Epithelial cell of prostate (primary cell): Measurements from ENCODE around the gene KCNG3.
"Not testable (repeated sequence)": the region's sequence is repeated elsewhere in the genome, so short reads cannot be mapped to it uniquely, and the experiment has no call there.

Experiments
- DNase-seq: peaks from one replicate; pipeline ENCODE4 v3.0.0-alpha.2; 2011; ENCODE audit warnings: low read depth, low spot score
- H3K27ac ChIP-seq: fragments of 450-650 bp; 2 replicates; pipeline ENCODE4 v1.5.1; 2017; ENCODE audit warnings: mild to moderate bottlenecking

Gene KCNG3

DNA sequence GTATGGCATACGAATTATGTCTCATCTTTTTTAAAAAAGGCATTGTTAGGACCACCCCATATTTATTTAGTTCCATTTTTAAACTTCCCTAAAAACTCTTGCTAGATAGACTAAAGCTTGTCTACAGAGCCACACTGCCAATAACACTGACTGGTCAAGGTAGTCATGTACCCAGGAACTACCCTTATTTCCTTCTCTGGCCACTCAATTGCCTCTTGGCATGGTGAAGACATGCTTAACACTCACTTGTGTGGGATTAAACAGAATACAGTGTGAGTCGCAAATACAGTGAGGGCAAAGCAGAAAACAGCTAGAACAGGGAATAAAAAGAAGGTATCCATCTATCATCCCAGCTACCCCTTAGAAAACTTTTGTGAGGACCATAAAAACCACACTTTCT lies 57.4 kb downstream of the KCNG3 start:
- no peak overlapping the region for H3K27ac ChIP-seq

DNA sequence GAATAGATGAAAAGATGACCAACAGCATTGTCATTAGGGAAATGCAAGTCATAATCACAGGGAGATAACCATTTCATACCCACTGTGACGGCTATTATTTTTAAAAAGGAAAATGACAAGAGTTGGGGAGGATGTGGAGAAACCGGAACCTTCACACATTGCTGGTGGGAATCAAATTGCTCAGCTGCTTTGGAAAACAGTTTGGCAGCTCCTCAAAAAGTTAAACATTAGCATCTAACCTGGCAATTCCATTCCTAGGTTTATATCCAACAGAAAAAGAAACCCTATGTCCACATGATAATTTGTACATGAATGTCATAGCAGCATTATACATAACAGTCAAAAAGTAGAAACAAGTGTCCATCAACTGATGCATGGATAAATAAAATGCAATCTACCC lies 58.2 kb downstream of the KCNG3 start:
- DNase-seq = no peak
- no peak overlapping the region for H3K27ac ChIP-seq

More for the DNA sequence above, 57.4 kb downstream of the KCNG3 start:
- no peak for DNase-seq

DNA sequence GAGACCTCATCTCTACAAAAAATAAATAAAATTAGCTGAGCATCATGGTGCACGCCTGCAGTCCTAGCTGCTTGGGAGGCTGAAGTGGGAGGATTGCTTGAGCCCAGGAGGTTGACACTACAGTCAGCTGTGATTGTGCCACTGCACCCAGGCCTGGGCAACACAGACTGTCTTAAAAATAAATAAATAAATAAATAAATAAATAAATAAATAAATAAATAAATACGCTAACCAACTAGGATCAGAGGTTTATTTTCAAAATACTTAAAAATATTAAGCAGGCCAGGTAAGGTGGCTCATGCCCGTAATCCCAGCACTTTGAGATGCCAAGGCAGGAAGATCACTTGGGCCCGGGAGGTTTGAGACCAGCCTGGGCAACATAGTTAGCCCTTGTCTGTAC lies 63.6 kb downstream of the KCNG3 start:
- DNase-seq = no peak
- H3K27ac ChIP-seq = no peak overlapping the region

DNA sequence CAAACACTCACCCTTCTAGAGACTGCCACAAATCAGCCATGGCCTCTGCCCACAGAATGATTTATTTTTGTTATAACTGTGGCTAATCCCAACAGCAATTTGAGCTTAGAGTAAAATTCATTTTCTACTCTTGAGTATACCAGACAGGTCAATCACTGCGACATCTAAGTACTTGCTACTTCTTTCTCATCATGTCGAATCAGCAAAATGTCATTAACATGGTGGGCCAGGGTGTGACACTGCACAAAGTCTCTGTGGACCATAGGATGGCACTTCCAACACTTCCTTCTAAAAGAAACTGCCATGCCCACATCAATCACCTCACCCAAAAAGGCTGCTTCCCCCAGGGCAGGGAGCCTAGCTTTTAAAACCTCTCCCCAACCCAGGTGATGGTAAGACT lies 64.4 kb downstream of the KCNG3 start:
- no peak for DNase-seq
- H3K27ac ChIP-seq = no peak overlapping the region

DNA sequence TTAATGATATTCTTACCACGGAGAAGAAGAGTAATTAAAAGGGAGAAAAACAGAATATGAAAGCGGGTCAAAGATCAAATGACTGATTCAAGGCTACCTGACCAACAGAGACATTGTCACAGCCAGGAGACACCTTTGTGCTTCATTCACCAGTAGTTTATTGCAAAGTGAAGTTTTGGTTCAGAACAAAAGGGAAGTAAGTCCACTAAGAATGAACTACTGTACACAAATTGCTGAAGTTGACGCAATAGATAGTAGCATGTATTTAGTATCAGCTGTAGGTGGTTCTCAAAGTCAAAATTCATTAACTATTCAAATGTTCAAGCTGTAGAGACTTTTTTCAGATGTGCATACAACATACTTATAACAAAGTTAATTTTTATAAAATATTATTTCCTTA lies 68.1 kb downstream of the KCNG3 start:
- no peak overlapping the region for H3K27ac ChIP-seq
- no peak for DNase-seq

DNA sequence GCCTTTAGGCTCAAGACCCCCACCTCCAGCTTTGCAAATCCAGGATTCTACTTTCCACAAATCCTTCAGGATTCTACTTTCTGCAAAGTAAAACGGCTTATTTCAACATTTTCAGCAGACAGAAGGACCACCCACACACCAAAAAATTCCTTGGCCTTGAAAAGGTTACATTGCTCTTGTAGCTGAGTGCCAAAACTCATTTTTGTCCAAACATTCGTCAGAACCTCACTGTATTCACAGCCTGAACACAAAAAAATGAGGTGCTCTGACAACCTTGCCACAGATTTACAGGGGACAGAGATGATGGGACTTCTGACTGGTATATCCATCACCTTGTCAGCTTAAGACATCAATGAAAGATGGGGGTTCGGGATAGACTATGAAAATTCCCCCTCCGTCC lies 69.7 kb downstream of the KCNG3 start:
- DNase-seq = no peak
- no peak overlapping the region for H3K27ac ChIP-seq

DNA sequence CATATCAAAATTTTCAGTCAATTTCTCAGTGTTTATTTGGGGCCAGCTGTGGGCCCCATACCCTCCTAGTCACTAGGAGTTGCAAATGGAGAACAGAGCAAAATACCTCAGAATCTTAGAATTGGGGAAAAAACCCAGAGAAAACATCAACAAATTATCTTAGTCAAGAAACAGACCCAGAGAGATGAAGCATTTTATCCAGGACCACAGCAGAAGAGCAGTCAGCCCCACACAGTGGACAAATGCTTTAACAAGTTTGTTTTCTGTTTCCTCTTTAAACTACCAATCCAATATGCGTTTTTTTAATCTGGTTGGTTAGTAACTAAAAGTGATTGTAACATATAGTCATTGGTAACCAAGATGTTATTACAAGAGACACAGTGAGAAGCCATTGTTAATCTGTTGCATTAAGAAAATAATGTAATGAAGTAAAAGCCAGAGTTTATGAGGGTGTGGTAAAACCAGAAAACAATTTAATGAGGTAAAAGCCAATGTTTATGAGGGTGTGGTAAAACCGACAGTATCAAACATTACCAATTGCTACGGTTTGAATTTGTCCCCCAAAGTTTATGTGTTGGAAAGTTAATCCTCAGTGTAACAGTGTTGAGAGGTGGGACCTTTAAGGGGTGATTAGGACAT lies 72.1 kb downstream of the KCNG3 start:
- no peak for DNase-seq
- no peak overlapping the region for H3K27ac ChIP-seq

DNA sequence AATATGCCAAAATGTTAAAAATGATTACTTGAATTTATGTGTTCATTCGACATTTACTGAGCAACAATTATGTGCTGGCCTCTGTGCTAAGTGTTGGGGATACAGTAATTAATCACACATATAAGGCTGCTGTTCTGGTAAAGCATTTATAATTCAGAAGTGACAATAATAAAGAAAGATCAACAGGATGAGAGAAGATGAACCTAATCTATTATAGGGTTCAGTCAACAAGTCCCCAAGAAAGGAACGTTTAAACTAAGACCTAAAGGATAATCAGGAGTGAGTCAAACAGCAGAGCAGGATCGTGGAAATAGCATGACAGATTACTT lies 72.7 kb downstream of the KCNG3 start:
- DNase-seq = no peak
- no peak overlapping the region for H3K27ac ChIP-seq

DNA sequence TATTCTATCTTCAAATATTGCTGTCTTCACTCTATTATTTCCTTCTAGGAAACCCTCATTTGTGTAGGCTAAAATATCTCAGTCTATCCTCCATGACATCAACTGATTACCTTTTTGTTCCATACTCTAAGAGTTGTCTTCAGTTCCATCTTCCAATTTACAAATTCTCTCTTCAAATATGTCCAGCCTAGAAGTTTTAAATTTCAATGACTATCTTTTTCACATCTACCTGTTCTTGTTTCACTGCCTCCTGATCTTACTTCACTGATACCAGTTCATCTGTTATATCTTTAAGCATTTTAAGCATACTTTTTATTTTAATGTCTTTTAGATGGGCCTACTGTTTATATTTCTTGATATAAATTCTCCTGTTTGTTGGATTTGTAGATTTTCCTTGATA lies 79.1 kb downstream of the KCNG3 start:
- no peak for DNase-seq

DNA sequence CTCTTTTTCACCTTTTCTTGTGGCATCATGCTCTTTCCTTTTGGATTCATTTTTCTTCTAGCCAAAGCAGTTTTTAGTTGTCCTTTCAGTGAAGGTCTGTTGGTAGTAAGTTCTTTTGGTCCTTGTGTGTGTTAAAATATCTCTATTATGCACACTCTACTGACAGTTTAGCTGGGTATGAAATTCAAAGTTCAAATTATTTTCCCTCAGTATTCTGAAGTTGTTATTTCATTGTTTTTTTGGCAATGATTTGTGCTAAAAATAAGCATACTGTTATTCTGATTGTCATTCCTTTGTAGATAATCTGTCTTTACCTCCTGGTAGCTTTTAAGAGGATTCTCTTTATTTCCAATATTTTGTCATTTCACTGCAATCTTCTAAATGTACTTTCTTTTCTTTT lies 79.6 kb downstream of the KCNG3 start:
- DNase-seq = no peak

More for the DNA sequence above, 79.1 kb downstream of the KCNG3 start:
- no peak overlapping the region for H3K27ac ChIP-seq

DNA sequence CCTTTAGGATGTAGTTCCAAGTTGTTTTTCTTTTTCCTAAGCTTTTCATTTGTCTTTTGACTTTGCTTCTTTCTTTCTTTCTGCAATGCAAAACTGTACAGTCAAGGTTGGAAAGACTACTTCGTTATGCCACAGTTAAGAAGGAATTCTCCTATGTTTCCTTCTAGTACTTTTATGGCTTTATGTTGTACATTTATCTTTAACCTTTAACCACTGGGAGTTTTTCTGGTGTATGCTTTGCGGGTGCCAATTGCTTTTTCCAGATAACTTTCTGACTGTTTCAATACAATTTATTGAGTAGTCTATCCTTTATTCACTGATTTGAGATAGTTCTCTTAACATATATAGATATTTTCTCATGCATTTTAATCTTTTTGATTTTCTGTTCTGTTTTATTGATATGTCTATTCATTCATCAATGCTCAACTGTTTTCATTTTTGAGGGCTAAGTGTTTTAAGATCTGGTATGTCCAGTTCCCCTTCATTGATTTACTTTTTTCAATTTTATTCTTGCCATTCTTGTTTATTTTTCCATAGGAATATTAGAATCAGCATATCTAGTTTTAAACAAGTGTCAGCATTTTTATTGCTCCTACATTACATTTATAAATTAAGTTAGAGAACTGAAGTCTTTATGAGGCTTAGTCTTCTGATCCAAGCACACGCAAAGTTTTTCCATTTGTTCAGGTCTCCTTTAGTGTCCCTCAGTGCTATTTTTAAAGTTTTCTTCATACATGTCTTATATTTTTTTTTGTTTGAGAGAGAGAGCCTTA lies 82.9 kb downstream of the KCNG3 start:
- no peak overlapping the region for H3K27ac ChIP-seq
- DNase-seq = no peak

More for the DNA sequence above, 79.6 kb downstream of the KCNG3 start:
- H3K27ac ChIP-seq = no peak overlapping the region

DNA sequence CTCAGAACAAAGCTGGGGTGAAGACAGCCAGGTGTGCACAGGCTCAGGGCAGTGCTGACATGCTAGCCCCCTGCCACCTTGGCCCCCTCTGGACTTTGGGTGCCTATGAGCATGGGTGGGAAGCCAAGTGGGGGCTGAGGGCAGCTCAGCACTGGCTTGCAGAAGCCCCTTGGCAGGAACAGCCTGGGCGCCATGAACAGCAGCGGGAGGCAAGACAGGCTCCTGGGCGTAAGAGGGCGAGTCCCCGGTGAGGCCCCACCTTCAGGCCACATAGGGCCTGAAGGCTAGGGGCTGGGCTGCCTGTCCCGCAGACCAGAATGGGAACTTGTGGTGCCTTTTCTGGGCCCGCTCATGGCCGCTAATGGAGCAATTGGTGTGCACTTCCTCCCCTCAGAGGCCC lies 85.8 kb downstream of the KCNG3 start:
- DNase-seq = no peak

DNA sequence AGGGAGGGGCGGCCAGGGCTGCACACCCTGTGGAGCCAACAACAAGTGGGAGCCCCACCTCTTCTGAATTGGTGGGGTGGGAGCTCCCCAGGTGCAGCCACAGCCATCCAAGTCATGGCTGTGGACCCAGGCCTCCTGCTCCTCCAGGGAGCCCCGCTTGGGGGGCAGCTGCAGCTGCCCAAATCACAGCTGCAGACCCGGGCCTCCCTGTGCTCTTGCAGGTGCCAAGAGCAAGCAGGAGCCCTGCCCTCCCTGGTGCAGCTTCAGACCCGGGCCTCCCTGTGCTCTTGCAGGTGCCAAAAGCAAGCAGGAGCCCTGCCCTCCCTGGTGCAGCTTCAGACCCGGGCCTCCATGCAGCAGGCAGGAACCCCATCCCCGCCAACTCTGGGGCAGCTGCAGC lies 86.3 kb downstream of the KCNG3 start:
- no peak for DNase-seq
- no peak overlapping the region for H3K27ac ChIP-seq

More for the DNA sequence above, 85.8 kb downstream of the KCNG3 start:
- no peak overlapping the region for H3K27ac ChIP-seq

DNA sequence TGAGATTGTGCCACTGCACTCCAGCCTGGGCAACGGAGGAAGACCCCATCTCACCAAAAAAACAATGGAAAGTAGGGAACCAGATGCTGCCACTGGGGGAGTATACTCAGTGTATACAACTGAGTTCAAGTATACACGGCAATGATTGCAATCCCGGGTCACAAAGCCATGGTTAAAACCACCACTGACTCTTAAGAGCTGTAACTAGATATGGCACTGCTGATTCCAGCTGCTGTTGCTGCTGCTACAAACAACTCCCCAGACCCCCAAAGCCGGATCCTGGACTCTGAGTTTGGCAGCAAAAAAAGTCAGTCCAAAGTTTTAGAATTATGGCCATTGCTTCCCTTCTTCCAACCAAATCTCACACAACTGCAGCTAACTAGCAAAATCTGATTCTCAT lies 89.1 kb downstream of the KCNG3 start:
- DNase-seq = no peak
- H3K27ac ChIP-seq = no peak overlapping the region

DNA sequence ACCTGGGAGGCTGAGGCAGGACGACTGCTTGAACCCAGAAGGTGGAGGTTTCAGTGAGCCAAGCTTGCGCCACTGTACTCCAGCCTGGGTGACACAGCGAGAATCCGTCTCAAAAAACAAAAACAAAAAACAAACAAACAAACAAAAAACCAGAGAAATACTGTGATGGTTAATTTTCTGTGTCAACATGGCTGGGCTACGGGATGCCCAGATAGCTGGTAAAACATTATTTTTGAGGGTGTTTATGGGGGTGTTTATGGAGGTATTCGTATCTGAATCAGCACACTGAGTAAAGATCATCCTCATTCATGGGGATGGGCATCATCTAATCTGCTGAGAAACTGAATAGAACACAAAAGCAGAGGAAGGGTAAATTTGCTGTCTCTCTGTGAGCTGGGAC lies 92.0 kb downstream of the KCNG3 start:
- no peak for DNase-seq
- no peak overlapping the region for H3K27ac ChIP-seq

DNA sequence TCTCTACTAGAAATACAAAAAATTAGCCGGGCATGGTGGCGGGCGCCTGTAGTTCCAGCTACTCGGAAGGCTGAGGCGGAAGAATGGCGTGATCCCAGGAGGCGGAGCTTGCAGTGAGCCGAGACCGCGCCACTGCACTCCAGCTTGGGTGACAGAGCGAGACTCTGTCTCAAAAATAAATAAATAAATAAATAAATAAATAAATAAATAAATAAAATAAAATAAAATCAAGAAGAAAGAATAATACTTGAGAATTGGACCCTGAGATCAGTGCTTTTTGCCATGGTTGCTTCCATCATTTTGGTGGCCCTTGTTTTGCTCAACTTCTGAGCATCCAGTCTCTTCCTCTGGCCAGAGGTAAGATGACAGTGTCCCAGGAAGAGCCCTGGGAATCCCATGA lies 95.7 kb downstream of the KCNG3 start:
- not testable (repeated sequence) for H3K27ac ChIP-seq, DNase-seq

DNA sequence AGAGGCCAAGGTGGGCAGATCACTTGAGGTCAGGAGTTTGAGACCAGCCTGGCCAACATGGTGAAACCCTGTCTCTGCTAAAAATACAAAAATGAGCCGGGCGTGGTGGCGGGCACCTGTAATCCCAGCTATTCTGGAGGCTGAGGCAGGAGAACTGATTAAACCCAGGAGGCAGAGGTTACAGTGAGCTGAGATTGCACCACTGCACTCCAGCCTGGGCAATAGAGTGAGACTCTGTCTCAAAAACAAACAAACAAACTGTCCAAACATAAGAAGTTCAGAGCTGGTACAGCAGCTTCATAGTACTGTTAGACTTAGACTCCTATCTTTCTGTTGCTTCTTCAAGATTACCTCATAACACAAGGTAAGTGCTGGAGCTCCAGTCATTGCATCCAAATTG lies 100.5 kb downstream of the KCNG3 start:
- H3K27ac ChIP-seq, DNase-seq: not testable (repeated sequence)

DNA sequence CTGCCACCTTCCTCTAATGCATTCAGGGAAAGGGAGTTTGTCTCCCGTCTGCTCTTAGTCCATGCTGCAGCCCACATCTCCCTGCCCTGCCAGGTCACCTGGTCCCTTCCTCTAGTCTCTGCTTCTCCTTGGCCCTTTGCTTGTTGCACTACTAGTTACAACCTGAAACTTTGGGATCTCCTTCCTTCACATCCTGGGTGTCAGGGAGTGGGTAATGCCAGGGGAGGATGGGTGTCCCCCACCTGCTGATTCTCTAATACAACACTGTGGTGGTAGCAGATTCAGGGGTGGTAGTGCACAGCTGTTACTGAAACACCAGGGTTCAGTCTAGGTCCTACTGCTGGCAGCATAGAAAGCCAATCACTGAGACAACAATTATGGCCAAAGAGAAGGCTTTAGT lies 101.6 kb downstream of the KCNG3 start:
- H3K27ac ChIP-seq = no peak overlapping the region
- no peak for DNase-seq
